ENCODE data around the gene USP17L17. TPM values are rescaled to one million over a fixed set of nuclear protein-coding genes. Genes with fewer than 3 reads are reported as not detected.

USP17L17 gene
- total and polyA plus RNA-seq, 9 of the 15 experiments (the other 6 are each of a cell fraction or from before 2014, with no cell fraction given) = not detected

Other genes starting within 250 kb of the USP17L17 start
Only the 7 nearest of the 20 such genes appear.
- not detected in 2 replicates for gene USP17L12, start 23.7 kb upstream of the USP17L17 start, total RNA-seq (2014; rRNA removed)
- not detected in 2 replicates for gene USP17L12, start 23.7 kb upstream of the USP17L17 start, total RNA-seq (2014; rRNA removed; fragmentation: Illumina TruSeq; extraction: Trizol)
- not detected in 2 replicates for gene USP17L12, start 23.7 kb upstream of the USP17L17 start, total RNA-seq (2015; rRNA removed; fragmentation: Illumina TruSeq; extraction: Trizol)
- gene USP17L12, start 23.7 kb upstream of the USP17L17 start, total RNA-seq (2021) = not detected in 2 replicates
- not detected in 2 replicates for gene USP17L12, start 23.7 kb upstream of the USP17L17 start, polyA plus RNA-seq (2011; rRNA removed)
- gene USP17L12, start 23.7 kb upstream of the USP17L17 start, polyA plus RNA-seq (2014; fragmentation: Illumina TruSeq; extraction: Trizol) = not detected in 2 replicates
- gene USP17L12, start 23.7 kb upstream of the USP17L17 start, polyA plus RNA-seq (2014; fragmentation: Nextera tagmentation; extraction: Ambion mirVana) = not detected
- gene USP17L12, start 23.7 kb upstream of the USP17L17 start, polyA plus RNA-seq (2014; rRNA removed) = not detected in 2 replicates
- gene USP17L13, start 19.0 kb upstream of the USP17L17 start, total RNA-seq (2014; rRNA removed) = not detected in 2 replicates
- gene USP17L13, start 19.0 kb upstream of the USP17L17 start, total RNA-seq (2014; rRNA removed; fragmentation: Illumina TruSeq; extraction: Trizol) = not detected in 2 replicates
- gene USP17L13, start 19.0 kb upstream of the USP17L17 start, total RNA-seq (2015; rRNA removed; fragmentation: Illumina TruSeq; extraction: Trizol) = not detected in 2 replicates
- gene USP17L13, start 19.0 kb upstream of the USP17L17 start, total RNA-seq (2021) = not detected in 2 replicates
- not detected in 2 replicates for gene USP17L13, start 19.0 kb upstream of the USP17L17 start, polyA plus RNA-seq (2011; rRNA removed)
- not detected in 2 replicates for gene USP17L13, start 19.0 kb upstream of the USP17L17 start, polyA plus RNA-seq (2014; fragmentation: Illumina TruSeq; extraction: Trizol)
- not detected for gene USP17L13, start 19.0 kb upstream of the USP17L17 start, polyA plus RNA-seq (2014; fragmentation: Nextera tagmentation; extraction: Ambion mirVana)
- gene USP17L13, start 19.0 kb upstream of the USP17L17 start, polyA plus RNA-seq (2014; rRNA removed) = not detected in 2 replicates
- not detected in 2 replicates for gene USP17L15, start 9.5 kb upstream of the USP17L17 start, total RNA-seq (2014; rRNA removed)
- not detected in 2 replicates for gene USP17L15, start 9.5 kb upstream of the USP17L17 start, total RNA-seq (2014; rRNA removed; fragmentation: Illumina TruSeq; extraction: Trizol)
- not detected in 2 replicates for gene USP17L15, start 9.5 kb upstream of the USP17L17 start, total RNA-seq (2015; rRNA removed; fragmentation: Illumina TruSeq; extraction: Trizol)
- not detected in 2 replicates for gene USP17L15, start 9.5 kb upstream of the USP17L17 start, total RNA-seq (2021)
- not detected in 2 replicates for gene USP17L15, start 9.5 kb upstream of the USP17L17 start, polyA plus RNA-seq (2011; rRNA removed)
- gene USP17L15, start 9.5 kb upstream of the USP17L17 start, polyA plus RNA-seq (2014; fragmentation: Illumina TruSeq; extraction: Trizol) = not detected in 2 replicates
- gene USP17L15, start 9.5 kb upstream of the USP17L17 start, polyA plus RNA-seq (2014; fragmentation: Nextera tagmentation; extraction: Ambion mirVana) = not detected
- not detected in 2 replicates for gene USP17L15, start 9.5 kb upstream of the USP17L17 start, polyA plus RNA-seq (2014; rRNA removed)
- not detected in 2 replicates for gene USP17L18, start 4.8 kb downstream of the USP17L17 start, total RNA-seq (2014; rRNA removed)
- not detected in 2 replicates for gene USP17L18, start 4.8 kb downstream of the USP17L17 start, total RNA-seq (2014; rRNA removed; fragmentation: Illumina TruSeq; extraction: Trizol)
- gene USP17L18, start 4.8 kb downstream of the USP17L17 start, total RNA-seq (2015; rRNA removed; fragmentation: Illumina TruSeq; extraction: Trizol) = not detected in 2 replicates
- not detected in 2 replicates for gene USP17L18, start 4.8 kb downstream of the USP17L17 start, total RNA-seq (2021)
- gene USP17L18, start 4.8 kb downstream of the USP17L17 start, polyA plus RNA-seq (2011; rRNA removed) = not detected in 2 replicates
- not detected in 2 replicates for gene USP17L18, start 4.8 kb downstream of the USP17L17 start, polyA plus RNA-seq (2014; fragmentation: Illumina TruSeq; extraction: Trizol)
- not detected for gene USP17L18, start 4.8 kb downstream of the USP17L17 start, polyA plus RNA-seq (2014; fragmentation: Nextera tagmentation; extraction: Ambion mirVana)
- not detected in 2 replicates for gene USP17L18, start 4.8 kb downstream of the USP17L17 start, polyA plus RNA-seq (2014; rRNA removed)
- gene USP17L19, start 9.5 kb downstream of the USP17L17 start, total RNA-seq (2014; rRNA removed) = not detected in 2 replicates
- gene USP17L19, start 9.5 kb downstream of the USP17L17 start, total RNA-seq (2014; rRNA removed; fragmentation: Illumina TruSeq; extraction: Trizol) = not detected in 2 replicates
- gene USP17L19, start 9.5 kb downstream of the USP17L17 start, total RNA-seq (2015; rRNA removed; fragmentation: Illumina TruSeq; extraction: Trizol) = not detected in 2 replicates
- gene USP17L19, start 9.5 kb downstream of the USP17L17 start, total RNA-seq (2021) = not detected in 2 replicates
- not detected in 2 replicates for gene USP17L19, start 9.5 kb downstream of the USP17L17 start, polyA plus RNA-seq (2011; rRNA removed)
- not detected in 2 replicates for gene USP17L19, start 9.5 kb downstream of the USP17L17 start, polyA plus RNA-seq (2014; fragmentation: Illumina TruSeq; extraction: Trizol)
- gene USP17L19, start 9.5 kb downstream of the USP17L17 start, polyA plus RNA-seq (2014; fragmentation: Nextera tagmentation; extraction: Ambion mirVana) = not detected
- not detected in 2 replicates for gene USP17L19, start 9.5 kb downstream of the USP17L17 start, polyA plus RNA-seq (2014; rRNA removed)
- not detected in 2 replicates for gene USP17L20, start 14.2 kb downstream of the USP17L17 start, total RNA-seq (2014; rRNA removed)
- gene USP17L20, start 14.2 kb downstream of the USP17L17 start, total RNA-seq (2014; rRNA removed; fragmentation: Illumina TruSeq; extraction: Trizol) = not detected in 2 replicates
- not detected in 2 replicates for gene USP17L20, start 14.2 kb downstream of the USP17L17 start, total RNA-seq (2015; rRNA removed; fragmentation: Illumina TruSeq; extraction: Trizol)
- gene USP17L20, start 14.2 kb downstream of the USP17L17 start, total RNA-seq (2021) = not detected in 2 replicates
- not detected in 2 replicates for gene USP17L20, start 14.2 kb downstream of the USP17L17 start, polyA plus RNA-seq (2011; rRNA removed)
- not detected in 2 replicates for gene USP17L20, start 14.2 kb downstream of the USP17L17 start, polyA plus RNA-seq (2014; fragmentation: Illumina TruSeq; extraction: Trizol)
- gene USP17L20, start 14.2 kb downstream of the USP17L17 start, polyA plus RNA-seq (2014; fragmentation: Nextera tagmentation; extraction: Ambion mirVana) = not detected
- not detected in 2 replicates for gene USP17L20, start 14.2 kb downstream of the USP17L17 start, polyA plus RNA-seq (2014; rRNA removed)
- not detected in 2 replicates for gene USP17L21, start 19.0 kb downstream of the USP17L17 start, total RNA-seq (2014; rRNA removed)
- not detected in 2 replicates for gene USP17L21, start 19.0 kb downstream of the USP17L17 start, total RNA-seq (2014; rRNA removed; fragmentation: Illumina TruSeq; extraction: Trizol)
- not detected in 2 replicates for gene USP17L21, start 19.0 kb downstream of the USP17L17 start, total RNA-seq (2015; rRNA removed; fragmentation: Illumina TruSeq; extraction: Trizol)
- gene USP17L21, start 19.0 kb downstream of the USP17L17 start, total RNA-seq (2021) = not detected in 2 replicates
- gene USP17L21, start 19.0 kb downstream of the USP17L17 start, polyA plus RNA-seq (2011; rRNA removed) = not detected in 2 replicates
- gene USP17L21, start 19.0 kb downstream of the USP17L17 start, polyA plus RNA-seq (2014; fragmentation: Illumina TruSeq; extraction: Trizol) = not detected in 2 replicates
- gene USP17L21, start 19.0 kb downstream of the USP17L17 start, polyA plus RNA-seq (2014; fragmentation: Nextera tagmentation; extraction: Ambion mirVana) = not detected
- not detected in 2 replicates for gene USP17L21, start 19.0 kb downstream of the USP17L17 start, polyA plus RNA-seq (2014; rRNA removed)